ENCODE data around the gene LGALSL. TPM values are rescaled to one million over a fixed set of nuclear protein-coding genes. Genes with fewer than 3 reads are reported as not detected.

The LGALSL gene
- total RNA-seq, 1 experiment from 2014 or later: 7.4 TPM

DNA sequence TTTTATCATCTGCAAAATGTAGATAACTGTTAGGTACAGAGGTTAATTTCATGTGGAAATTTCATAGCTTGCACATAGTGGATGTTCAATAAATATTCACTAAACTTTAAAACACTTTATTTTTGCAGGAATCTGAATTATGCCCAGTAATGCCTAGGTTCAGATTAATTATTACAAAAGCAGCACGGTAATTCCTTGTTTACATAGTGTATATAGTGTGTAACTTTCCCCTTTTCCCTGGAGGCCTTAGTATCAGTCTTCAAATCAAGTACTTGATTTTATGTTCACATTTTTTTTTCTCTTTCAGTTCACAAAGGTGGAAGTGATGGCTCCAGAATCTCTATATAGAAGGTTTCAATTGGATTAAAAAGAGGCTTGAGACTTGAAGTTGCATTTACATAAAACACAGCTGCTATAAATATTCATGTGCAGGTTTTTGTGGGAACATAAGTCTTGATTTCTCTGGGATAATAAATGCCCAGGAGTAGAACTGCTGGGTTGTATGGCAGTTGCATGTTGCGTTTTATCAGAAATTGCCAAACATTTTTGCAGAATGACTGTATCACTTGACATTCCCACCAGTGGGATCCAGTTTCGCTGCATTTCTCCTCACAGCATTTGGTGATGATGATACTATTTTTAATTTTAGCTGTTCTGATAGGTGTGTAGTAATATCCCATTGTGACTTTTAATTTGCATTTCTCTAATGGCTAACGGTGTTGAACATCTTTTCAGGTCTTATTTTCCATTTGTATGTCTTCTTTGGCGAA, 27.6 kb upstream of the LGALSL start:
- intact Hi-C loops (cut with micrococcal nuclease; ENCODE audit: unreplicated experiment): no loop called here
- DNase-seq (ENCODE audit: low spot score): no peak
- no TSS peak for BruUV-seq (replicated peaks)
- H3K27me3 ChIP-seq (replicated peaks; ENCODE audit: insufficient read depth, low read depth, low read length, poor library complexity): no peaks in the 10 kb centered on the region
- H3K4me1 ChIP-seq (ENCODE audit: insufficient read depth, low read length, poor library complexity, severe bottlenecking): peaks cover 3% of the 10 kb centered on the region
- H3K36me3 ChIP-seq (ENCODE audit: insufficient read depth, low read length, poor library complexity, severe bottlenecking): no peaks in the 10 kb centered on the region
- CTCF ChIA-PET: no interaction called here
- no peak overlapping the region for H3K4me3 ChIP-seq (ENCODE audit: low read depth, low read length, poor library complexity, severe bottlenecking)
- H3K9me3 ChIP-seq (ENCODE audit: low read depth, low read length, poor library complexity, severe bottlenecking): no peaks in the 10 kb centered on the region
- POLR2A ChIA-PET (ENCODE audit: low non-redundant PET): no interaction called here
- no peak overlapping the region for H3K27ac ChIP-seq (ENCODE audit: low read depth, low read length, poor library complexity, severe bottlenecking)
- no peak for TF ChIP-seq EZH2 (IDR thresholded peaks at IDR 0.05; ENCODE audit: borderline replicate concordance, low read depth, low read length, poor library complexity, severe bottlenecking)
- TF ChIP-seq, protein P1, sequence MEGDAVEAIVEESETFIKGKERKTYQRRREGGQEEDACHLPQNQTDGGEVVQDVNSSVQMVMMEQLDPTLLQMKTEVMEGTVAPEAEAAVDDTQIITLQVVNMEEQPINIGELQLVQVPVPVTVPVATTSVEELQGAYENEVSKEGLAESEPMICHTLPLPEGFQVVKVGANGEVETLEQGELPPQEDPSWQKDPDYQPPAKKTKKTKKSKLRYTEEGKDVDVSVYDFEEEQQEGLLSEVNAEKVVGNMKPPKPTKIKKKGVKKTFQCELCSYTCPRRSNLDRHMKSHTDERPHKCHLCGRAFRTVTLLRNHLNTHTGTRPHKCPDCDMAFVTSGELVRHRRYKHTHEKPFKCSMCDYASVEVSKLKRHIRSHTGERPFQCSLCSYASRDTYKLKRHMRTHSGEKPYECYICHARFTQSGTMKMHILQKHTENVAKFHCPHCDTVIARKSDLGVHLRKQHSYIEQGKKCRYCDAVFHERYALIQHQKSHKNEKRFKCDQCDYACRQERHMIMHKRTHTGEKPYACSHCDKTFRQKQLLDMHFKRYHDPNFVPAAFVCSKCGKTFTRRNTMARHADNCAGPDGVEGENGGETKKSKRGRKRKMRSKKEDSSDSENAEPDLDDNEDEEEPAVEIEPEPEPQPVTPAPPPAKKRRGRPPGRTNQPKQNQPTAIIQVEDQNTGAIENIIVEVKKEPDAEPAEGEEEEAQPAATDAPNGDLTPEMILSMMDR (conservative IDR thresholded peaks at IDR 0.05; ENCODE audit: low read depth, low read length): no peak

- Histone ChIP-seq H3K4me3 (ENCODE audit: low read depth, low read length, poor library complexity, severe bottlenecking) (no peak overlapping the region), H3K36me3 (ENCODE audit: insufficient read depth, low read length, poor library complexity, severe bottlenecking) (no peaks in the 10 kb centered on the region), H3K9me3 (ENCODE audit: low read depth, low read length, poor library complexity, severe bottlenecking) (no peaks in the 10 kb centered on the region), H3K4me1 (ENCODE audit: insufficient read depth, low read length, poor library complexity, severe bottlenecking) (no peaks in the 10 kb centered on the region), H3K27ac (ENCODE audit: low read depth, low read length, poor library complexity, severe bottlenecking) (no peak overlapping the region), H3K27me3 (replicated peaks; ENCODE audit: insufficient read depth, low read depth, low read length, poor library complexity) (peaks cover 3% of the 10 kb centered on the region)
- BruUV-seq (replicated peaks): no TSS peak
- TF ChIP-seq EZH2 (IDR thresholded peaks at IDR 0.05; ENCODE audit: borderline replicate concordance, low read depth, low read length, poor library complexity, severe bottlenecking): no peak
- TF ChIP-seq, protein P1 (conservative IDR thresholded peaks at IDR 0.05; ENCODE audit: low read depth, low read length): no peak
- CTCF ChIA-PET: no interaction called here
- POLR2A ChIA-PET (ENCODE audit: low non-redundant PET): no interaction called here
- intact Hi-C loops (cut with micrococcal nuclease; ENCODE audit: unreplicated experiment): no loop called here
- DNase-seq (ENCODE audit: low spot score): no peak
Observed at GRCh38 chr2:64434039-64434657, 19.8 kb upstream of the LGALSL start.

DNA sequence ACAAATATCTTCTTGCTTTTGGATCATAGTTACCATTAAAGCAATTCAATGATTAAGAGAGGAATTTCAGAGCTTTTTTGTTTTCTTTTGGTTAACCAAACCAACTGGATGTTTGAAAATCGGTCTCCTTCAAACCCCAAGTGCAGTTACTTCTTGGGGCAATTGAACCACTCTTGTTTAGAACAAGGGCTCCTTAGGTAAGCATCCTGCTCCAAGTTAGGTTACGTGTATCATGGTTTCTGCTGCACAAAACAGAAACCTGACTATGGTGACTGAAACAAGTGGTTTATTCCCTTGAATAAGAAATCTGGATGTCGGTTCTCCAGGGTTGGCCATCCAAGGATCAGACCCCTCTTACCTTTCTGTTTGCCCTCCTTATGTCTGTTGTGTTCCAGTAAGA, 16.1 kb upstream of the LGALSL start:
- TF ChIP-seq, protein P1 (conservative IDR thresholded peaks at IDR 0.05; ENCODE audit: low read depth, low read length): no peak
- no peak for TF ChIP-seq EZH2 (IDR thresholded peaks at IDR 0.05; ENCODE audit: borderline replicate concordance, low read depth, low read length, poor library complexity, severe bottlenecking)
- Histone ChIP-seq H3K4me3 (ENCODE audit: low read depth, low read length, poor library complexity, severe bottlenecking) (no peak overlapping the region), H3K27me3 (replicated peaks; ENCODE audit: insufficient read depth, low read depth, low read length, poor library complexity) (peaks cover 3% of the 10 kb centered on the region), H3K4me1 (ENCODE audit: insufficient read depth, low read length, poor library complexity, severe bottlenecking) (no peaks in the 10 kb centered on the region), H3K9me3 (ENCODE audit: low read depth, low read length, poor library complexity, severe bottlenecking) (no peaks in the 10 kb centered on the region), H3K36me3 (ENCODE audit: insufficient read depth, low read length, poor library complexity, severe bottlenecking) (no peaks in the 10 kb centered on the region), H3K27ac (ENCODE audit: low read depth, low read length, poor library complexity, severe bottlenecking) (no peak overlapping the region)
- ChIA-PET CTCF (no interaction called here), POLR2A (ENCODE audit: low non-redundant PET) (no interaction called here)
- intact Hi-C loops (cut with micrococcal nuclease; ENCODE audit: unreplicated experiment): no loop called here
- no peak for DNase-seq (ENCODE audit: low spot score)
- no TSS peak for BruUV-seq (replicated peaks)
